ENCODE results near the gene MYO3B.

DNA sequence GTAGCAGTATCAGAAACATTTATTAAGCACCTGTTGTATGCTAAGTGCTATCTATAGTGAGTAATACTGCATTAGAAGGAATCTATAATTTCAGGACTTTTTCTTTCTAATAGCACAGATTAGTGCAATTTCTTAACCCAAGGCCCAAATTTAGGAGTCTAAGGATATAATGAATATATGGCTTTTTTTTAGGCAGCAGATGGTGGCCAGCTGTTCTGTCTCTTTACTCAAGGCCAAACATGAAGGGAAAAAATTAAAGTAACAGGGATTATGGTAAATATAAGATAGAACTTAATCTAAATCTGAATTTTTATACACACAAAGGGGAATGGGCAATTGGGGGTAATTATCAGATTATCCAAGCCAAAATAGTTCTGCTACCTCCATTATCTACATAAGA lies 306.6 kb downstream of the MYO3B start:
- TF ChIP-seq, protein P1, sequence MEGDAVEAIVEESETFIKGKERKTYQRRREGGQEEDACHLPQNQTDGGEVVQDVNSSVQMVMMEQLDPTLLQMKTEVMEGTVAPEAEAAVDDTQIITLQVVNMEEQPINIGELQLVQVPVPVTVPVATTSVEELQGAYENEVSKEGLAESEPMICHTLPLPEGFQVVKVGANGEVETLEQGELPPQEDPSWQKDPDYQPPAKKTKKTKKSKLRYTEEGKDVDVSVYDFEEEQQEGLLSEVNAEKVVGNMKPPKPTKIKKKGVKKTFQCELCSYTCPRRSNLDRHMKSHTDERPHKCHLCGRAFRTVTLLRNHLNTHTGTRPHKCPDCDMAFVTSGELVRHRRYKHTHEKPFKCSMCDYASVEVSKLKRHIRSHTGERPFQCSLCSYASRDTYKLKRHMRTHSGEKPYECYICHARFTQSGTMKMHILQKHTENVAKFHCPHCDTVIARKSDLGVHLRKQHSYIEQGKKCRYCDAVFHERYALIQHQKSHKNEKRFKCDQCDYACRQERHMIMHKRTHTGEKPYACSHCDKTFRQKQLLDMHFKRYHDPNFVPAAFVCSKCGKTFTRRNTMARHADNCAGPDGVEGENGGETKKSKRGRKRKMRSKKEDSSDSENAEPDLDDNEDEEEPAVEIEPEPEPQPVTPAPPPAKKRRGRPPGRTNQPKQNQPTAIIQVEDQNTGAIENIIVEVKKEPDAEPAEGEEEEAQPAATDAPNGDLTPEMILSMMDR (IDR thresholded peaks at IDR 0.05): no peak
- no peak for TF ChIP-seq EZH2 (IDR thresholded peaks at IDR 0.05; ENCODE audit: borderline replicate concordance, insufficient read depth, low read depth, low read length, poor library complexity, severe bottlenecking)

Measured in B cell (primary cell).